ENCODE data around the gene FSD1.
A peak's percentile ranks its signal among the peaks of the same experiment; 100 is the strongest.

The FSD1 gene

DNA sequence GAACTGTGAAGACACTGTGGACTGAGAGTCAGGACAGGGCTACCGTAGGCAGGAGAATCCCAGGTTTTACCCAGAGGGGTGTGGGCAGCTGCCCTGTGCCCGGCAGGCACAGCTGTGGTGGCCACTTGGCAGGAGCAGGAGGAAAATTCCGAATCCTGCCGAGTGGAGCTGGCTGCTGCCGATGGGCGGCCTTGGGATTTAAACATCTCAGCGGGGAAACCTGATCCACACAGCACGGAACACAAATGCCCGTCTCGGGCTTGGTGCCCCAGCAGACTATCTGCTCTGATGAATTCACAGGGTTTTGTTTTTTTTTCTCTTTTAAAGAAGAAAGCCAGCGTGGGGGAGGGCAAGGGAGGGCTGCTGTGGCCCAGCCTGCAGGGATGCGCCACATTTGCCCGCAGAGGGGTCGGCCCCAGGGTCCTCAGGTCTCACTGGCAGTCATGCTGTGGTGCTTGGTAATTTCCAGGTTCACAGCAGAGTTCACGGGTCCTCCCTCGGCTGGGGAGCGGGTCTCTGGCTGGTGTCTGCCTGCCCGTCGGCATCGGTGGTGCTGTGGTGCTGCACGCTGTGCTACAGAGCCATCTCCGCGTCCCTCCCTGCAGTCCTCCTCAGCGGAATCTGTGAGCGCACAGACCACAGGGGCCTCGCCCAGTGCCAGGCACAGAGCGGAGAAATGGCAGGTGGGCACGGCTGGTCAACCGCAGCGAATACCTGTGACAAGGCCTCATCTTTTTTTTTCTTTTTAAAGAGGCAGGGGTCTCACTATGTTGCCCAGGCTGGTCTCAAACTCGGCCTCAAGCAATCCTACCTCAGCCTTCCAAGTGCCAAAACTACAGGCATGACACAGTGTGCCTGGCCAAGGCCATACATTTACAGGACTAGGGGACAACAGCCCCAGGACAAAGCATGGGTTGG lies 67.1 kb downstream of the FSD1 start:
- peak; percentile 79 for TF ChIP-seq NFIC (IDR thresholded peaks at IDR 0.05)
- no peak; the same call in 1 of the 2 replicates for TF ChIP-seq ZBTB7A (IDR thresholded peaks at IDR 0.05; ENCODE audit: low read depth)
- TF ChIP-seq, protein P1, sequence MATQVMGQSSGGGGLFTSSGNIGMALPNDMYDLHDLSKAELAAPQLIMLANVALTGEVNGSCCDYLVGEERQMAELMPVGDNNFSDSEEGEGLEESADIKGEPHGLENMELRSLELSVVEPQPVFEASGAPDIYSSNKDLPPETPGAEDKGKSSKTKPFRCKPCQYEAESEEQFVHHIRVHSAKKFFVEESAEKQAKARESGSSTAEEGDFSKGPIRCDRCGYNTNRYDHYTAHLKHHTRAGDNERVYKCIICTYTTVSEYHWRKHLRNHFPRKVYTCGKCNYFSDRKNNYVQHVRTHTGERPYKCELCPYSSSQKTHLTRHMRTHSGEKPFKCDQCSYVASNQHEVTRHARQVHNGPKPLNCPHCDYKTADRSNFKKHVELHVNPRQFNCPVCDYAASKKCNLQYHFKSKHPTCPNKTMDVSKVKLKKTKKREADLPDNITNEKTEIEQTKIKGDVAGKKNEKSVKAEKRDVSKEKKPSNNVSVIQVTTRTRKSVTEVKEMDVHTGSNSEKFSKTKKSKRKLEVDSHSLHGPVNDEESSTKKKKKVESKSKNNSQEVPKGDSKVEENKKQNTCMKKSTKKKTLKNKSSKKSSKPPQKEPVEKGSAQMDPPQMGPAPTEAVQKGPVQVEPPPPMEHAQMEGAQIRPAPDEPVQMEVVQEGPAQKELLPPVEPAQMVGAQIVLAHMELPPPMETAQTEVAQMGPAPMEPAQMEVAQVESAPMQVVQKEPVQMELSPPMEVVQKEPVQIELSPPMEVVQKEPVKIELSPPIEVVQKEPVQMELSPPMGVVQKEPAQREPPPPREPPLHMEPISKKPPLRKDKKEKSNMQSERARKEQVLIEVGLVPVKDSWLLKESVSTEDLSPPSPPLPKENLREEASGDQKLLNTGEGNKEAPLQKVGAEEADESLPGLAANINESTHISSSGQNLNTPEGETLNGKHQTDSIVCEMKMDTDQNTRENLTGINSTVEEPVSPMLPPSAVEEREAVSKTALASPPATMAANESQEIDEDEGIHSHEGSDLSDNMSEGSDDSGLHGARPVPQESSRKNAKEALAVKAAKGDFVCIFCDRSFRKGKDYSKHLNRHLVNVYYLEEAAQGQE (IDR thresholded peaks at IDR 0.05; ENCODE audit: low read depth): no peak
- TF ChIP-seq TAF1 (IDR thresholded peaks at IDR 0.05; ENCODE audit: low read depth): 0 out of 2 replicates have a peak, but pooled peaks have one; percentile 47
- no peak for TF ChIP-seq EGR1 (IDR thresholded peaks at IDR 0.05)
- peak; percentile 25 for TF ChIP-seq RAD21 (IDR thresholded peaks at IDR 0.05; ENCODE audit: low read depth)
- TF ChIP-seq TEAD4 (IDR thresholded peaks at IDR 0.05): peak; percentile 68; the same call in 1 of the 2 replicates
- TF ChIP-seq, protein P2, sequence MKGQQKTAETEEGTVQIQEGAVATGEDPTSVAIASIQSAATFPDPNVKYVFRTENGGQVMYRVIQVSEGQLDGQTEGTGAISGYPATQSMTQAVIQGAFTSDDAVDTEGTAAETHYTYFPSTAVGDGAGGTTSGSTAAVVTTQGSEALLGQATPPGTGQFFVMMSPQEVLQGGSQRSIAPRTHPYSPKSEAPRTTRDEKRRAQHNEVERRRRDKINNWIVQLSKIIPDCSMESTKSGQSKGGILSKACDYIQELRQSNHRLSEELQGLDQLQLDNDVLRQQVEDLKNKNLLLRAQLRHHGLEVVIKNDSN (IDR thresholded peaks at IDR 0.05): peak; percentile 18; the same call in 1 of the 2 replicates
- TF ChIP-seq TCF12 (IDR thresholded peaks at IDR 0.05; ENCODE audit: low read depth): peak; percentile 94
- peak; percentile 69; the same call in 1 of the 2 replicates for TF ChIP-seq FOXM1 (IDR thresholded peaks at IDR 0.05; ENCODE audit: borderline replicate concordance, low read depth)
- TF ChIP-seq, protein P3, sequence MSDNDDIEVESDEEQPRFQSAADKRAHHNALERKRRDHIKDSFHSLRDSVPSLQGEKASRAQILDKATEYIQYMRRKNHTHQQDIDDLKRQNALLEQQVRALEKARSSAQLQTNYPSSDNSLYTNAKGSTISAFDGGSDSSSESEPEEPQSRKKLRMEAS (IDR thresholded peaks at IDR 0.05): no peak
- TF ChIP-seq EP300 (IDR thresholded peaks at IDR 0.05; ENCODE audit: borderline replicate concordance): peak; percentile 89

DNA sequence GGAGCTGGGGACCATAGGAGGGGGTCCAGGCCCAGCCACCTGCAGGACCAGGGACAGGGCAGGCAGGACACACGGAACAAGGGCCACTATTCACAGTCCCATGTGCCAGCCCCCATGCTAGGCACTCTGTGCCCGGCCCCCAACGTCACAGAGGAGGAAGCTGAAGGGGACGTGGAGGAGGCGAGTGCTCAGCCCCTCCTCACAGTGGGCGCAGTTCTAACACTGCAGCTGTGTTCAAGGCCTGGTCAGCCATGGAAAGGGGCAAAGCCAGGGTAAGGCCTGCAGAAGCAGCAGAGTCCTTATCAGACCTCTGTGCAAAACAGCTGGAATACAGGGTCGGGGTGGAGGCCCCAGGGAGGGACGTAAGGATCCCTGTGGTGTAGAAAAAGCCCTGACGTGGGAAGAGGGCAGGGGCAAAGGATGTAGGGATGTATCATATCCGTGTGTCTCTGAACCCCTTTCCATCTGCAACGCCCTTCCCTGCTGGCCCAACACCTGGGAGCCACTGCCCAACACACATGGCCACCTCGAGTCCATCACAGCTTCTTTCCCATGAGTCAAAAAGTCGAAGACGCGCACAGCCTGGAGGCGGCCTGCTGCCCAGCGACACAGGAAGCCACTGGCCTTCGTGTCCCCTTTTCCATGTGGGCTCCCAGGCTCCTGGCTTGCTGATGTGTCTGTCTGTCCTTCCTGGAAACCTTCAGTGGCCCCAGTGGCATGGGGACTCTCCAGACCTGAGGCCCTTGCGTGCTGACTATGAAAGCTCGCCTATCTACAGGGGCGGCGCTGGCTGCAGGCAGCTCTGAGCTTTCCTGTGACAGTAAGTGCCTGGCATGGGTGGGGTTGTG lies 68.0 kb downstream of the FSD1 start:
- TF ChIP-seq, protein P3 (IDR thresholded peaks at IDR 0.05): no peak; the same call in 1 of the 2 replicates
- TF ChIP-seq FOXM1 (IDR thresholded peaks at IDR 0.05; ENCODE audit: borderline replicate concordance, low read depth) (no peak), EP300 (IDR thresholded peaks at IDR 0.05; ENCODE audit: borderline replicate concordance) (no peak), CEBPB (IDR thresholded peaks at IDR 0.05) (no peak), YY1 (IDR thresholded peaks at IDR 0.05; ENCODE audit: low read depth) (no peak), TCF12 (IDR thresholded peaks at IDR 0.05; ENCODE audit: low read depth) (no peak)
- TF ChIP-seq, protein P1 (IDR thresholded peaks at IDR 0.05; ENCODE audit: low read depth): no peak

DNA sequence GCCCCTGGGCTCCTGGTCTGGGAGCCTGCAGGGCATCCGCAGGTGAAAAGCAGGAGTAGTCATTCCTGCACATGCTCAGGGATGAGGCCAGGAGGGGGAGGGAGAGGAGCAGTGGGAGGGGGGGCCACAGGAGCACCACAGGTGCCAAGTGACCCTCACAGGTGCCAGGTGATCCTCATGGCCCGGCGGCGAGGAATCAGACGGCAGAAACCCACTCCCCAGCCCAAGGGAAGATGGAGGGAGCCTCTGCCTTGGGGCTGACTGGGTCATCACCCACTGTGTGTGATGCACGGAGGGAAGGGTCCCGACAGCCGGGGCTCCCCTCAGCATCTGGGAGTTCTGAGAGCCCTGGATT lies 68.6 kb downstream of the FSD1 start:
- TF ChIP-seq CEBPB (IDR thresholded peaks at IDR 0.05) (no peak), EP300 (IDR thresholded peaks at IDR 0.05; ENCODE audit: borderline replicate concordance) (no peak), ZBTB7A (IDR thresholded peaks at IDR 0.05; ENCODE audit: low read depth) (no peak), TEAD4 (IDR thresholded peaks at IDR 0.05) (no peak), YY1 (IDR thresholded peaks at IDR 0.05; ENCODE audit: low read depth) (no peak), FOXM1 (IDR thresholded peaks at IDR 0.05; ENCODE audit: borderline replicate concordance, low read depth) (no peak), TAF1 (IDR thresholded peaks at IDR 0.05; ENCODE audit: low read depth) (no peak), RAD21 (IDR thresholded peaks at IDR 0.05; ENCODE audit: low read depth) (no peak), CREB1 (IDR thresholded peaks at IDR 0.05; ENCODE audit: low read depth) (no peak), TCF12 (IDR thresholded peaks at IDR 0.05; ENCODE audit: low read depth) (no peak), NFIC (IDR thresholded peaks at IDR 0.05) (no peak), EGR1 (IDR thresholded peaks at IDR 0.05) (no peak)
- TF ChIP-seq, protein P3 (IDR thresholded peaks at IDR 0.05): no peak
- TF ChIP-seq, protein P2 (IDR thresholded peaks at IDR 0.05): no peak
- TF ChIP-seq, protein P1 (IDR thresholded peaks at IDR 0.05; ENCODE audit: low read depth): no peak

Data from Ishikawa (cell line).